Ramos (cell line): ENCODE measurements around the gene LCNL1.

ENCODE experiments used
- in situ Hi-C: fragments of 300-500 bp; cut with MboI; formaldehyde crosslinking; loops from one replicate; pipeline ENCODE4 v1.14.3; 2022; ENCODE audit warnings: low sequenced_read_pairs; ENCODE audit not compliant: unreplicated experiment

The LCNL1 gene

DNA sequence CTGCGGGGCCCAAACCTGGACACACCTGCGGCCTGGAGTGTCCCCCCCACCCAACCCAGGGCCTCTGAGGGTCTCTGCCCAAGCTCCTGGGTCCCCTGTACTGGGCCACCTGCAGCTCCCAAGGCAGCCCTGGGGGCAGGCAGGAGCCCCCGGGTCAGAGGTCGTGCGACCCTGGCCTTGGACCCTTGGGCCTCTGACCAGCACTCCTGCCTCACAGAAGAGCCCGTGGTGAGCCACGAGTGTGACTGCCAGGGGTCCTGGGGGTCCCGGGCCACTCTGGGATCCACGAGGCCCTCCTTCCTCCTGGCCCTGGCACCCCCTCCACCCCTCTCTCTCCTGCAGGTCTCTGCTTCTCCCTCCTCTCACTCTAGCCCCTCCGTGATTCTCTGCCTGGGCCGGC is 10.5 kb upstream of the LCNL1 start:
- in situ Hi-C loops = no loop called here

DNA sequence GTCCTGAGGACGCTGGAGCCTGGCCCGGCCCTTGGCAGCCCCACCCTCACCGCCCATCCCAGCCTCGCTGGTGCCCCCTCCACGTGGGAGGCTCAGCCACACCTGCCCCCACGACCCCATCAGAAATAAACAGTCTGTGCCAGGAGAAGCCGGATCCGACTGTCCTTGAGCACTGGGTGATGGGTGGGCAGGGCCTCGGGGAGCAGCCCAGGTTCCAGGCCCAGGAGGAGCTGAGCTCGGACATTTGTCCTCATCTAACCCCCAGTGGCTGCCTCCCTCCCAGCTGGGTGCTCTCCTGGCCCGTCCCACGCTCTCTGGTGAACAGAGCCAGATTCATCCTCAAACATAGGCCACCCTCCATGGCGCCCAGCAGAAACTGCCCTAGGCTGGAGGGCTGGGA is 10.1 kb upstream of the LCNL1 start:
- in situ Hi-C loops = no loop called here

DNA sequence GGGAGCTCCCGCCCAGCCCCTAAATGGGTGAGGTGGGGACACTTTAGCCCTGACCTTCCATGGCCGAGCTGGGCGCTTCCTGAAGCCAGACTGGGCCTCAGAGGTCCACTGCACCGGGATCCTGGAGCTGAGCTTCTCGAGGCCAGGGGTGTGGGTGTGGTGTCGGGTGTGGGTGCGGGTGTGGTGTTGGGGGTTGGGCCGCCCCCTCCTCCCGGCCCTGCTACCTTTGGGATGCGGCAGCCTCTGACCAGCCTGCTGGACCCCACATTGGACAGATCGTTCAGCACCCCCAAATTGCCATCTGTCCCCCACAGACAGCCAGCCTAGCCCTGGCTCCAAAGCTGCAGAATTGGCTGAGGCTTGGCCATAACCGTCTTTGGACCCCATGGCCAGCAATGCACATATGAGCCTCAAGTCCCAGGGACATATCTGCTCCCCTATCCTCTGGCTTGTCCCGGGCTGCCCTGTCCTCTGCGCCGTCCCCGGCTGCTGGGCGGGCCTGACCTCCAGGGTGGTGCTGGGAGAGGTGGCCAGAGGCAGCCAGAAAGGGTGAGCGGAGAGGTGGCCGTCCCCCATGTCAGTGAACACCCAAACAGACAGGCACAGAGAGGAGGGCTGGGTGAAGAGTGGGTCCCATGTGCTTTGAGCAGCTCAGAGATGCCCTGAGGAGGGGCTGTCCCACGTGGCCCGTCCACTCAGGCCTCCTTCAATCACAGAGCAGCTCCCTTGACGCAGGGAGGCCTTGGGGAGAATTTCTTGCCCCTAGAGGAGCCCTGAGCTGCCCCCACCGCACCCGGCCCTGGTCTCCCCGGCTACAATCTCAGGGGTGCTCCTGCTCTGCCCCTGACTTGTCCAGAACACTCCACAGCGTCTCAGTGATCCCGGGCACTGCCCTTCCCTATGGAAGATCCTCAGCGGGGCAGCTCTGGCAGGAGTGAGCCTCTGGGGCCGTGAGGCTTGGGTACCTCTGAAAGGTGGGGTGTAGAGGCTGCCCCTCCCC is 8.9 kb upstream of the LCNL1 start:
- in situ Hi-C loops = no loop called here

DNA sequence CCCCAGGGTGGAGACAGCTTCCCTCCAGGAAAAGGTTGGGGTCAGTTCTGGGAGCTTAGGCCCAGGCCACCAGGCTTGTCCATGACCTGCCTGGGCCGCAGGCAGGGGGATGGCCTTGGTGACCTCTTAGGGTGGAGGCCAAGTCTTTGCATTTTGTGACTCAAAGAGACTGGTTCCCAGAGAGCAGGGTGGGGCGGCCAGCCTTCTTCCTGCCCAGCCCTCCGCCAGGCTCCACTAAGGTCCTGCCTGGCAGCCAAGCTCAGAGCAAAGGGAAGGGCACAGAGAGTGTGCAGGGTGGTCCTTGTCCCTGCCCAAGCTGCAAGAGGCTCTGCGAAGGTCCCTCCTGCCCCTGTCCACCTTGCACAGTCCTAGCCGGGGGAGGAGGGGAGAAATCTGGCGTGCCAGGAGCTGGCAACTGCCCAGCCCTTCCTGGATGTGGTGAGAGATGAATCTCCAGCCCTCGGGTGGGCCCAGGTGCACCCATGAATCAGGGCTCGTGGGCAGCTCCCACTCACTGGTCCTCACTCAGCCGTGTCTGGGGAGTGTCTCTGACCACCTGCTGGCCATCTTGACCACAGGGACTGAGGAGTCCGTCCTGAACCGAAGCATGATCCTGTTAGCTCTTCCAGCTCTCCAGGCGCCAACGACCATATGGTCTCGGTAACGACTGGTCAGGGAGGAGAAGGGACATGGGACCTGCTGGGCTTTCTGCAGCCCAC is 7.8 kb upstream of the LCNL1 start:
- in situ Hi-C loops = no loop called here

DNA sequence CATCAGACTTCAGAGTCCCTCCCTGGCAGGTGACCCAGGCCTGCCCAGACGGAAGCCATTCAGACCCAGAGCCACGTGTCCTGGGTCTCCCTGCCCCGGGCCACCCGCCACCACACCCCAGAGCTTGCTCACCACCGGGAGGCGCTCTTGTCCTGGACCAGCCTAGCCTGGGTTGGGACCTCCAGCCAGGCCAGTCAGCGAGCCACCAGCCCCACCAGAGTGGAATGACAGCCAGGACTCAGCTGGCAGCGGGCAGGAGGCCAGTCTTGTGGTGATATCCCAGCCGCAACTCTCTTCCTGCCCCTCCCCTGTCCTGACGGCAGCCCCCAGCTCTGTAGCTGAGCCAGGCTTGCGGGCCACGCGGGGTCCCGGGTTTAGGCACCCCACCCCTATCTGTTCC is 7.1 kb upstream of the LCNL1 start:
- in situ Hi-C loops = no loop called here

DNA sequence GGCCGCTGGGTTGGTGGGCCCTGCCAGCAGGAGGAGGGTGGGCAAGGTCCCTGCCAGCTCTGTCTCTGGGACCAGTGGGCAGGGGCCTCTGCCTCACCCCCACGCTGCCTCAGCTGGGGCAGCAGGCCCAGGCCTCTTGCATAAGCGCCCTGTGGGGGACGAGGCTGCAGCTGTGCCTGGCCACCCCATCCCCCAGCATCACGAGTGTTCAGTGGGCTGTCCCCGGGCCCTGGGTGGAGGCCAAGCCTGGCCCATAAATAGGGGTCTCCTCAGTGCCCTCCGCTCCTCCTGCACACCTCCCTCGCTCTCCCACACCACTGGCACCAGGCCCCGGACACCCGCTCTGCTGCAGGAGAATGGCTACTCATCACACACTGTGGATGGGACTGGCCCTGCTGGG is 5.6 kb upstream of the LCNL1 start, which contains the start of gene PTGDS:
Gene PTGDS, plus strand, starts transcription at position 282 of the 400 bp plus-strand sequence. Its CDS starts 75 bp downstream, at position 357.
- in situ Hi-C loops = no loop called here

DNA sequence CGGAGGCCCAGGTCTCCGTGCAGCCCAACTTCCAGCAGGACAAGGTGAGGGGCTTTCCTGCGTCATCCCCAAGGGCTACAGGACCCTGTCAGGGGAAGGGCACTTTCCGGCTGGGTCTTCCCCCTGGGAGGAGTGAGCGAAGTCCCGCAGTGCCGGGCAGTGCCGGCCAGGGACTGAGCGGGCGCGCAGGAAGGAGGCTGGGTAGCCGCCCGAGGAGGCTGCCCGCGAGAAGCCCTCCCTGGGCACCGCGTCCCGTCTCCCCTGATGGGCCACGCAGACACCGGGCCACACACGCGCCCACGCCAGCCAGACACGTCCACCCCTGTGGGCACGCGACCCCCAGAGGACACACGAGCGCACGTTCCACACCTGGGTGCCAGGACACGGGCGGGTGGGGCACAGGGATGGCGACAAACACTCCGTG is 5.1 kb upstream of the LCNL1 start:
- in situ Hi-C loops = no loop called here

DNA sequence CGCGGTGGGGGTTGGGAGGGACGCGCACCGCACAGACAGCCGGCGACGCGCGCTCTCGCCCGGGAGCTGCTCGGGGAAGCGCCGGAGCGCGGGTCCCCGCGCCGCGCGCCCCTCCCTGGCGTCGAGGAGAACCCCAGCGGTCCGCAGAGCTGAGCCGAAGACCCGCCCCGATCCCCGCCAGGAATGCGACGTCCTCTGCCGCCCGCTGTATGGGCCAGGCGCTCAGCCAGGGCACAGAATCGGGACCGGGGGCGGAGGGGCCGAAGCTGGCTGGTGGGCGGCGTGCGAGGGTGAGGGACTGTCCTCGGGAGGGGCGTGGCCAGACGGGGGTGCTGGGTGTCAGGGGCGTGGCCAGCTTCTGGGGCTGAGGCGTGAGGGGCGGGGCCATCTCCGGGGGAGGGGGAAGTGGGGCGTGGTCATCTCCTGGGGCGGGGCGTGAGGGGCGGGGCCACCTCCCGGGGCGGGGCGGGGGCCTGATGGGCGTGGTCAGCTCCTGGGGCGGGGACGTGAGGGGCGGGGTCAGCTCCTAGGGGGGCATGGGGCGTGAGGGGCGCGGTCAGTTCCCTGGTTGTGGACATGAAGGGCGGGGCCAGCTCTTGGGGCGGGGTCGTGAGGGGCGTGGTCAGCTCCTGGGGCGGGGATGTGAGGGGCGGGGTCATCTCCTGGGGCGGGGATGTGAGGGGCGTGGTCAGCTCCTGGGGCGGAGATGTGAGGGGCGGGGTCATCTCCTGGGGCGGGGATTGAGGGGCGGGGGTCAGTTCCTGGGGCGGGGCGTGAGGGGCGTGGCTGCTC is 4.5 kb upstream of the LCNL1 start:
- in situ Hi-C loops = no loop called here

DNA sequence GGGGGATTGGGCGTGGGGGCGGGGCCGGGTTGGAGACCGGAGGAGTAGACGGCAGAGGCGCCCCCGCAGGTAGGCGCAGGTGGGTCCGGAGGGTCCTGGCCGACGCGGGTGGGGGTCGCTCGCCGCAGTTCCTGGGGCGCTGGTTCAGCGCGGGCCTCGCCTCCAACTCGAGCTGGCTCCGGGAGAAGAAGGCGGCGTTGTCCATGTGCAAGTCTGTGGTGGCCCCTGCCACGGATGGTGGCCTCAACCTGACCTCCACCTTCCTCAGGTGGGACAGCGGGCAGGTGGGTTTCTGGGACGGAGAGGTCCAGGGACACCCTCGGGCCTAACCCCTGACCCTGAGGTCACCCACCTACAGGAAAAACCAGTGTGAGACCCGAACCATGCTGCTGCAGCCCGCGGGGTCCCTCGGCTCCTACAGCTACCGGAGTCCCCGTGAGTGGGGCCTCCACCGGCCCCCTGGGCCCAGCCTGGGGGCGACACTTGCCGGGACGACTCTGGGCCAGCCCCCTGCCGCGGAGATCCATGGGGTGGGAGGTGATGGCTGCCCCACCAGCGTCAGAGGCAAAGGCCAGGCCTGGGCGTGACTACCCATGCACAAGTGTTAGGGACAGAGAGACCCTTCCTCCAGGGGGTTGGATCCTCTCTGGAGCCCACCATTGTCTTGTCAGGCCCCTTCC is 3.8 kb upstream of the LCNL1 start:
- in situ Hi-C loops = no loop called here

DNA sequence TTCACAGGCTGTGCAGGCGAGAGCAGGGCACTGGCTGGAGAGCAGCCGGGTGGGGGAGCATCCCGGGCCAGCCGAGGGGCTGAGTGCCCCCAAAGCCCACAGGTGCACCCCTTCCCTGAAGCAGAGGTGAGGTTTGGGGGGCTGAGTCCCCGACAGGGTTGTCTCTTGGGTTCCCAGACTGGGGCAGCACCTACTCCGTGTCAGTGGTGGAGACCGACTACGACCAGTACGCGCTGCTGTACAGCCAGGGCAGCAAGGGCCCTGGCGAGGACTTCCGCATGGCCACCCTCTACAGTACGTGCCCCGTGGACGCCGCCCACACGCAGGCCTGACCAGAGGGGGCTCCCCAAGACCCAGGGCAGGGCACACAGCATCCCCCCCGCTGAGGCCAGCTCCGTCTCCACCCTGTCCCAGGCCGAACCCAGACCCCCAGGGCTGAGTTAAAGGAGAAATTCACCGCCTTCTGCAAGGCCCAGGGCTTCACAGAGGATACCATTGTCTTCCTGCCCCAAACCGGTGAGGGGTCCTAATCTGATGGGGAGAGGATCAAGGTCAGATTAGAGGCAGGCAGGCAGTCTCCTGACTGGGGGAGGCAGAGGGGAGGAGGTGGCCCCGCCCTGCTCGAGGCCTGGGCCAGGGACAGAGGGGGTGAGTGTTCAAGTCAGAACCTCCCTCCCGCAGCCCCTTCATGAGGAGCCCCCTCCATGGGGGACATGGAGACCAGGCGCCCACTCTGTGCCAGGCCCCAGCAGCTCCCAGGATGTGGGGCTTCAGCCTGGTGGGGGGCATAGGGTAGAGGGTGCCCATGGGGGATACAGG is 2.8 kb upstream of the LCNL1 start:
- in situ Hi-C loops = no loop called here

DNA sequence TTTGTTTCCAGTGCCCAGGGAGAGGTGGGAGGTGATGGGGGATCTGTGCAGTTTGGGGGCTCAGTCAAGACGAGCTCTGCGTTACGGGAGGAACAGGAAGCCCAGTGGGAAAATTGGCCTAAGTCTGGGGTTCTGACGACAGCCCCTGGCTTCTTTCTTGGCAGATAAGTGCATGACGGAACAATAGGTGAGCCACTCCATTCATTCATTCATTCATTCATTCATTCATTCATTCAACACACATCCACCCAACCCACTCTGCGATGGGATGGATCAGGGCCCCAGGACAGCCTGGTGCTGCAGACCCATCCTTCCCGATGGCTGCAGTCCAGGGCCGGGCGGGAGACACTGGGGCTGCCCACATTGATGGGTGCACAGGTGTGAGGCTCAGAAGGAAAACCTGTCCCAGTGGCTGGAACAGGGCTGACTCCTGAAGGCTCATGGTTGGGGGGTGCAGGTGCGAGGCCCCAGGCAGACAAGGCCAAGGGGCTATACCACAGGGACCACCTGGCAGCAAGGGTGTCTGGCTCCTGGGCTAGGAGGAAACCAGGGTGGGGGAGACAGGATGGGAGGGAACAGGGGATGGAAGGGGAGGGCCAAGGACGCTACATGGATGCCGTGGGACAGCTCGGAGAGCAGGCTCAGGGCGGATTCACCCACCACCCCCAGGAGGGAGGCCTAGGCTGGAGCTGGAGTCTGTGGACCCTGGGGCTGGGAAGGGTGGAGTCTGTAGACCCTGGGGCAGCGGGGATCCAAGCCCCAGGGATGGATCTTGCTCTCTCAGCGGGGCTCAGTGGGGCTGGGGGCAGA is 1.9 kb upstream of the LCNL1 start:
- in situ Hi-C loops = no loop called here

DNA sequence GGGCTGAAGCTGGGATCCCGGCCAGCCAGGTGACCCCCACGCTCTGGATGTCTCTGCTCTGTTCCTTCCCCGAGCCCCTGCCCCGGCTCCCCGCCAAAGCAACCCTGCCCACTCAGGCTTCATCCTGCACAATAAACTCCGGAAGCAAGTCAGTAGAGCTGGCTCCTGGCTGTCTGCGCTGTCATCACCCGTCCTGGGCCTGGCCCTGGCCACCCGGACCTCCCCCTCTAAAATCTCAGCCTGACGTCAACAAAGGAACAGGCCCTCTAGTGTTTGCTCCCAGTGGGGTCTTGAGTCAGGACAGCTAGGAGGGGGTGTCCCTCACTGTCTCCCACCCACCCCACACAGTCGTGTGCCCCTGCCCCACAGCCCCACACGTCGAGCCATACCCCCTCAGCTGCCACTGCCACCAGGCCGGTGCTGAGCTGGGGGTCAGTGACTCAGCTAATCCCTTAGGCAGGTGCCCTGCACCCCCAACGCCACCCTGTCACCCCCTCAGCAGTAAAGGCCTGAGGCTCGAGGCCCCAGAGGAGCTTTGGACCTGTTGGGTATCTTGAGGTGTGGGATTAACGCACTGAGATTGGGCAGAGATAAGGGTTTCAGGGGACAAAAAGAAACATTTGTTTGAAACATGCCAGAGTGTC is 1.1 kb upstream of the LCNL1 start:
- in situ Hi-C loops = no loop called here

DNA sequence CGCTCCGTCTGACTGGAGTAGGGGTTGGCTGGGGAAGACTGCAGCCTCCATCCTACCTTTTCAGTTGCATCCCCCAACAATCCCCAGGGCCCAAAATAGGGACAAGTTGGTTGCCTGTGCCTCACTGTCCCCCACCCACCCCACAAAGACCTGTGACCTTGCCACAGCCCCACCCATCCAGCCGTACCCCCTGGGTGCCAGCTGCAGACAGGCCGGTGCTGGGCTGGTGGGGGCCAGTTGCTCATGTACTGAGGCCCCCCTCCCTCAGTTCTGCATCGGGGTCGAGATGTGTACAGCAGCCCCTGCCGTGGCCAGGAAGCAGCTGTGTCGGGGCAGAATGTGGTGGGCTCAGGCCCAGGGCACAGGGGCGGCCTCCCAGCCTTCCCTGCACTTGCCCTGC is 374 bp downstream of the LCNL1 start:
- in situ Hi-C loops = no loop called here

DNA sequence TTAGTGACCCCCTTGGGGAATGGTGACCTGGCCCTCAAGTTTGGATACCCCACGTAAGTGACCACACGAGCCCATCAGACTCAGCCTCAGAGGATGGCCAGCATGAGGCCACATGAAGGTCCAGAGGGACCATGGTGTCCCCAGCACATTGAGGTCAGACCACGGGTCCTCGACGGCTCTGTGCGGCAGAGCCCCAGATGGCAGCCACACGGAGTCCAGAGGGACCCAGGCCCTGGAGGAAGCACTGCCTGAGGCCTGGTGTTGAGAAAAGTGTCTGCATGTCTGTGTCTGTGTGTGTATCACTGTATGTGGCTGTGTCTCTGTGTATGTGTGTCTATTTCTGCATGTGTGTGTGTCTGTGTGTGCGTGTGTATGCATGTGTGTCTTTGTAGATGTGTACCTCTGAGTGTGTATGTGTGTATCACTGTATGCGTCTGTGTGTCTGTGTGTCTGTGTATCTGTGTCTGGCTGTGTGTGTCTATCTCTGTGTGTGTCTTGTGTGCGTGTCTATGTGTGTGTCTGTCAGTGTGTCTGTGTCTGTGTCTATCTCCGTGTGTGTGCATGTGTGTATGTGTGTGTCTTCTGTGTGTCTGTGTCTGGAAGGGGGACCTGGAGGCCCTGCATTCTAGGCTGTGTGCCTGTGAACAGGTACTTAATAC is 992 bp downstream of the LCNL1 start:
- in situ Hi-C loops = no loop called here

DNA sequence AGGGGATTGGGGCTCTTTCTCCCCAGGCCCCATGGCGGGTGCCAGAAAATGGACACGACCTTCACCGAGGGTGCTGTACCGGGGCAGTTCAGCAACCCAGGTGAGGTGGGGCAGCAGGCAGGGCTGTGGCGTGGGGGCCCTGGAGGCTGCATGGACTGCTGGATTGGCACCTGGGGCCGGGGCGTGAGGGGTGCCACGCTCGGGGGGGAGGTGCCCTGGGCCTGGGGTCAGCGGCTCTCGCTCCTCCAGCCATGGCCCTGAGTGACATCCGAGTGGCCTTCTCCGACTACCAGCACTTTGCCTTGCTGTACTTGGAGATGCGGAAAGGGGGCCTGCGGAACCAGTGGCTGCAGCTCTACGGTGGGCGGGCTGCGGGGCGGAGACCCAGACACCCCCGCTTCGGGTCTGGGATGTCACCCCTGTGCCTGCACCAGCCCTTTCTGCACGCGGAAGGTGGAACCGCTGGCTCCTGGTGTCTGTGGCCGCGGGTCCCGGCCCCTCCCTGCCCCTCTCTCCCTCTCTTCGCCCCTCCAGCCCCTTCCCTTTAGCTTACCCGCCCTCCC is 1.8 kb downstream of the LCNL1 start:
- in situ Hi-C loops = no loop called here

DNA sequence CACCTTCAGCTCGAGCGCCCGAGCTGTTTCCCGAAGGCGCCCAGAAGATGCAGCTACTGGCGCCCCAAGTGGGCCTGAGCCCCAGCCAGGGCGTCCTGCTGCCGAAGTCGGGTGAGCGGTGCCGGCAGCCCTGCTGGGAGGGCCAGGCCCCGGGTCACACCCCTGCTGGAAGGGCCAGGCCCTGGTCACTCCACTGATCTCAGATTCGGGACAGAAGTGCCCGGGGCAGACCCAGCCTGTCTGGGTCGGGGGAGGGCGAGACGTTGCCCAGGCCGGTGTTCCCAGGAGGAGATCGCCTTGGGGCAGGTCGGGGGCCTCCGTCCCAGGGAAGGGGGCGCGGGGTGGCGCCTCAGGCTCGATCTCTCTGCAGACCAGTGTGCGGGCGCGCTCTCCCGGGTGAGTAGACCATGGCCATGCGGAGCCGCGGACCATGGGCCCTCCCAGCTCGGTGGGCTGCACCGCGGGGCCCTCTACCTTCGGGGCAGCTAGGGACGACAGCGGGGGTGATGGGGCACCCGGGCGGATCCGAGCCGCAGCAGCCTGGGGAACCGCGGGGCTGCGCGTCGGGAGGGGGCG is 2.3 kb downstream of the LCNL1 start:
- in situ Hi-C loops = no loop called here

DNA sequence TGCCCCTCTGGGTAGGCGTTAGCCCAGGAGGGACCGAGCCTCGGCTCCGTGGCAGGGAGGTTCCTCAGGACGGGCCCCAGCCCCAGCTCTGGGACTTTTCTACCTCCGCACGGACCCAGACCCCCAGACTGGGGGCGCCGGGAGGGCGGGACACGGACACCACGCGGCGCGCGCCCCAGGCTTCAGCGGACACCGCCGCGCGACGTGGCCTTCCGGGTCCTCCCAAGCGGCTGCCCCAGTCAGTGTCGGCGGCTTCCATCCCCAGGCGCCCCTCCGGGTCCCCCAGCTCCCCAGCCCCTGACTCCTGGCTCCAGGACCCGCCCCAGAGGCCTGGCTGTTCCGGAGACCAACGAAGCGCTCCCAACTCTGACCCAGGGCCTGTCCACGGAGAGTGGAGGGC is 3.1 kb downstream of the LCNL1 start:
- in situ Hi-C loops = no loop called here
